Vagina (tissue), 2 donors: Measurements from ENCODE around the gene ERAL1.

Source experiments
- CTCF ChIP-seq, 3 experiments: fragments of 450-650 bp in 2 of 3; fragments of 200-600 bp in 1 of 3; sonication (generic) in 1 of 3; IDR thresholded peaks; one replicate each; pipeline ENCODE4 v1.5.1; 2017 to 2019; ENCODE audit warnings: antibody characterized with exemption in 3 of 3, mild to moderate bottlenecking in 2 of 3, moderate library complexity in 2 of 3
- POLR2A ChIP-seq, 2 donors: fragments of 450-650 bp; IDR thresholded peaks; one replicate each; pipeline ENCODE4 v1.6.1; 2017; ENCODE audit warnings: antibody characterized with exemption in 2 of 2, mild to moderate bottlenecking in 2 of 2, moderate library complexity in 2 of 2

GRCh38 chr17:28897769-28898526, 43.1 kb downstream of the ERAL1 start:
- TF ChIP-seq CTCF (IDR thresholded peaks at IDR 0.05) (no peak), POLR2A (IDR thresholded peaks at IDR 0.05) (no peak)
